AG10803 (cell line): ENCODE results near the gene P2RY14.
"Not testable (repeated sequence)": the region's sequence is repeated elsewhere in the genome, so short reads cannot be mapped to it uniquely, and the experiment has no call there.

Experiments used
- DNase-seq: peaks from one replicate; pipeline ENCODE4 v3.0.0; 2010; ENCODE audit warnings: low read depth
- H3K4me3 ChIP-seq: 2 replicates; pipeline ENCODE4 v1.5.1; 2011; ENCODE audit warnings: mild to moderate bottlenecking, low read length, control low read depth
- CTCF ChIP-seq: conservative IDR thresholded peaks from 2 replicates; pipeline ENCODE4 v1.5.1; 2011; ENCODE audit warnings: mild to moderate bottlenecking, low read length, control low read depth, inconsistent platforms

Gene P2RY14

GRCh38 chr3:151265866-151266265 is 12.5 kb downstream of the P2RY14 start:
- no peak for TF ChIP-seq CTCF
- no peak overlapping the region for H3K4me3 ChIP-seq
- DNase-seq = no peak

GRCh38 chr3:151265166-151265565 is 13.2 kb downstream of the P2RY14 start:
- no peak overlapping the region for H3K4me3 ChIP-seq
- no peak for DNase-seq
- TF ChIP-seq CTCF = no peak

GRCh38 chr3:151264605-151265004 is 13.7 kb downstream of the P2RY14 start:
- no peak for DNase-seq
- H3K4me3 ChIP-seq = no peak overlapping the region
- no peak for TF ChIP-seq CTCF

GRCh38 chr3:151262871-151263525 is 15.3 kb downstream of the P2RY14 start:
- no peak for TF ChIP-seq CTCF
- H3K4me3 ChIP-seq = no peak overlapping the region
- peak; percentile 57 for DNase-seq

- no peak for TF ChIP-seq CTCF
- no peak for DNase-seq
- H3K4me3 ChIP-seq = no peak overlapping the region
Measured at GRCh38 chr3:151259664-151260063, 18.7 kb downstream of the P2RY14 start.

GRCh38 chr3:151256749-151257148 is 21.6 kb downstream of the P2RY14 start:
- no peak overlapping the region for H3K4me3 ChIP-seq
- no peak for TF ChIP-seq CTCF

GRCh38 chr3:151248772-151249337 is 29.5 kb downstream of the P2RY14 start:
- TF ChIP-seq CTCF = no peak
- no peak overlapping the region for H3K4me3 ChIP-seq
- DNase-seq = no peak

More at GRCh38 chr3:151256749-151257148, 21.6 kb downstream of the P2RY14 start:
- no peak for DNase-seq

- not testable (repeated sequence) for H3K4me3 ChIP-seq, DNase-seq
Measured at GRCh38 chr3:151242006-151242405, 36.3 kb downstream of the P2RY14 start.
